Measurements from ENCODE around the gene NEUROD1.

DNA sequence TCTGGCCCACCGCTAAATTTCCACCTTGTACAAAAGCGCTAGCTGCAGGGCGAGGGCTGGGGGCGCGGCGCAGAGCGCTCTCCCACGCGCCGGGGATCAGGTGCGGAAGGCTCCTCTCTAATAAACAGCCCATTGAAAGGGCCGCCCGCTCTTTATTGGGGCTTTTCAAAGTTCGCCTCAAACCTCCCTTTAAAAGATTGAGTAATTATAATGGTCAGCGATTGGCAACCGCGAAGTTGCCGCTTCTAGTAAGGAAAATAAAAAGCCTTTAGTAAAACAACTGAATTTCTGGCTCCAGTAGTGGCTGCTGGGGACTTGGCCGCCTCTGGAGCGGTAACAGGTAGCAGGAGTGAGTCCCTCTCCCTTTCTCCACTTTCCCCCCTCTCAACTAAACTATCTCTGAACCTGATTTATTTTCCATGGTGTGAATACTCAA, 755 bp downstream of the NEUROD1 start:
- TF ChIP-seq TEAD4 (IDR thresholded peaks at IDR 0.05) (no peak), TCF12 (IDR thresholded peaks at IDR 0.05; ENCODE audit: low read depth) (no peak), REST (IDR thresholded peaks at IDR 0.05; ENCODE audit: low read depth) (no peak), EP300 (IDR thresholded peaks at IDR 0.05; ENCODE audit: borderline replicate concordance) (no peak), CEBPB (IDR thresholded peaks at IDR 0.05) (no peak), YY1 (IDR thresholded peaks at IDR 0.05; ENCODE audit: low read depth) (no peak)
- TF ChIP-seq, protein P1, sequence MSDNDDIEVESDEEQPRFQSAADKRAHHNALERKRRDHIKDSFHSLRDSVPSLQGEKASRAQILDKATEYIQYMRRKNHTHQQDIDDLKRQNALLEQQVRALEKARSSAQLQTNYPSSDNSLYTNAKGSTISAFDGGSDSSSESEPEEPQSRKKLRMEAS (IDR thresholded peaks at IDR 0.05): no peak
